HG03342 (cell line): Measurements from ENCODE around the gene UGT1A3.

Experiments used
- ATAC-seq: cut with Tn5 transposase; IDR thresholded peaks from one replicate; pipeline ENCODE4 v1.9.1; 2021; ENCODE audit warnings: mild to moderate bottlenecking, moderate library complexity; ENCODE audit not compliant: unreplicated experiment

The UGT1A3 gene

GRCh38 chr2:233756429-233757081 is 27.7 kb downstream of the UGT1A3 start:
- no peak for ATAC-seq

- ATAC-seq: no peak
Measured at GRCh38 chr2:233758141-233758540, 29.3 kb downstream of the UGT1A3 start.

- no peak for ATAC-seq
Measured at GRCh38 chr2:233758849-233759248, 30.0 kb downstream of the UGT1A3 start.

- ATAC-seq: no peak
Measured at GRCh38 chr2:233760043-233760442, 31.2 kb downstream of the UGT1A3 start, which contains the start of gene UGT1A1. Gene UGT1A1, plus strand, starts transcription at chr2:233760270. Its CDS starts 18 bp downstream, at chr2:233760288.

- no peak for ATAC-seq
Measured at GRCh38 chr2:233761040-233761769, 32.4 kb downstream of the UGT1A3 start.

GRCh38 chr2:233764264-233764663 is 35.4 kb downstream of the UGT1A3 start:
- no peak for ATAC-seq

- no peak for ATAC-seq
Measured at GRCh38 chr2:233764761-233765160, 35.9 kb downstream of the UGT1A3 start.

- no peak for ATAC-seq
Measured at GRCh38 chr2:233766416-233766815, 37.6 kb downstream of the UGT1A3 start.

- no peak for ATAC-seq
Measured at GRCh38 chr2:233768076-233768475, 39.2 kb downstream of the UGT1A3 start.

GRCh38 chr2:233769260-233769659 is 40.4 kb downstream of the UGT1A3 start:
- ATAC-seq: no peak

- ATAC-seq: no peak
Measured at GRCh38 chr2:233772153-233772552, 43.3 kb downstream of the UGT1A3 start.

GRCh38 chr2:233772583-233772982 is 43.7 kb downstream of the UGT1A3 start:
- ATAC-seq: no peak

- ATAC-seq: no peak
Measured at GRCh38 chr2:233773854-233774253, 45.0 kb downstream of the UGT1A3 start.

- ATAC-seq: no peak
Measured at GRCh38 chr2:233775414-233775813, 46.6 kb downstream of the UGT1A3 start.

GRCh38 chr2:233778030-233778429 is 49.2 kb downstream of the UGT1A3 start, which contains the start of gene MROH2A:
Gene MROH2A, plus strand, starts transcription at chr2:233778330. Its CDS starts 1,029 bp downstream, at chr2:233779359.
- ATAC-seq: no peak

GRCh38 chr2:233779722-233780121 is 50.9 kb downstream of the UGT1A3 start:
- ATAC-seq: no peak

GRCh38 chr2:233780771-233781170 is 51.9 kb downstream of the UGT1A3 start:
- no peak for ATAC-seq

GRCh38 chr2:233789554-233789953 is 60.7 kb downstream of the UGT1A3 start:
- ATAC-seq: no peak

- no peak for ATAC-seq
Measured at GRCh38 chr2:233791151-233791882, 62.5 kb downstream of the UGT1A3 start.

GRCh38 chr2:233791883-233792329 is 63.1 kb downstream of the UGT1A3 start:
- ATAC-seq: no peak

GRCh38 chr2:233792720-233793119 is 63.9 kb downstream of the UGT1A3 start:
- ATAC-seq: no peak
